ENCODE data around the gene GHRHR.

DNA sequence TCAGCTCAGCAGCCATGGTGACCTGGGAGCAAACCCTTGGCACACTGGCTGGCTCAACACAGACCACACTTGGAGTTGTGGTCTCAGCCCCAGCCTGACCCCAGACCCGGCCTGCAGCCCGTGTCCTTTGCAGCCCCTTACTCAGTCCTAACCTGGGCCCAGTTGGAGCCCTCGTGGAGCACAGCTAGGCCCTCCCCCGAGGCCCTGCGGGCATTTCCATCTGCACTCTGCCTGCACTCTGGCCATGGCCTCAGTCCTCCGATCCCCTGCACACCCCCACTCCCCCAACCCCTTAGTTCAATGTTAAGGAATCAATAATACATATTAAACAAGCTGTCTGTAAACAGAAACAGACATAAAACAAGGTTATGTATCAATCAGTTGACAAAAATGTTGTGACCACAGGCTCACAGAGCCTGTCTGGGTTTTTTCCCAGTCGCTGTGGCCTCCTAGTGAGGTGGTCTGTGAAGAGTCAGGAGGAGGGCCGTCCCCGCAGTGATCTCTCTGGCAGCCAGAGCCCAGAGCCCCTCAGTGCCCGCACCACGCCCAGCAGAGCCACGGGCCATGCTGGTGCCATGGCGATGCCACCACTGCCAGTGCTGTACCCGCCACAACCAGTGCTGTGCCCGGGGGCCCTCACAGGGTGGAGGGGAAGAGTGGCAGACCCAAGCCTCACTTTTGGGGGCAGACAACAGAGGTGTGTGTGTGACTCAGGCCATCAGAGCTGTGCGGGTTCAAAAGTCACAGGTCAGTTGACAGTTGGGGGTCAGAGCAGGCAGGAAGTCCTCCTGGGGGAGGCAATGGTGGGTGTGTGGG is 25.5 kb downstream of the GHRHR start:
- TF ChIP-seq, protein P1, sequence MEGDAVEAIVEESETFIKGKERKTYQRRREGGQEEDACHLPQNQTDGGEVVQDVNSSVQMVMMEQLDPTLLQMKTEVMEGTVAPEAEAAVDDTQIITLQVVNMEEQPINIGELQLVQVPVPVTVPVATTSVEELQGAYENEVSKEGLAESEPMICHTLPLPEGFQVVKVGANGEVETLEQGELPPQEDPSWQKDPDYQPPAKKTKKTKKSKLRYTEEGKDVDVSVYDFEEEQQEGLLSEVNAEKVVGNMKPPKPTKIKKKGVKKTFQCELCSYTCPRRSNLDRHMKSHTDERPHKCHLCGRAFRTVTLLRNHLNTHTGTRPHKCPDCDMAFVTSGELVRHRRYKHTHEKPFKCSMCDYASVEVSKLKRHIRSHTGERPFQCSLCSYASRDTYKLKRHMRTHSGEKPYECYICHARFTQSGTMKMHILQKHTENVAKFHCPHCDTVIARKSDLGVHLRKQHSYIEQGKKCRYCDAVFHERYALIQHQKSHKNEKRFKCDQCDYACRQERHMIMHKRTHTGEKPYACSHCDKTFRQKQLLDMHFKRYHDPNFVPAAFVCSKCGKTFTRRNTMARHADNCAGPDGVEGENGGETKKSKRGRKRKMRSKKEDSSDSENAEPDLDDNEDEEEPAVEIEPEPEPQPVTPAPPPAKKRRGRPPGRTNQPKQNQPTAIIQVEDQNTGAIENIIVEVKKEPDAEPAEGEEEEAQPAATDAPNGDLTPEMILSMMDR (IDR thresholded peaks at IDR 0.05; ENCODE audit: insufficient read depth, low read length): no peak
- TF ChIP-seq GABPA (IDR thresholded peaks at IDR 0.05; ENCODE audit: low read depth) (no peak), POLR2AphosphoS5 (IDR thresholded peaks at IDR 0.05; ENCODE audit: low read depth) (no peak)
- TF ChIP-seq, protein P2, sequence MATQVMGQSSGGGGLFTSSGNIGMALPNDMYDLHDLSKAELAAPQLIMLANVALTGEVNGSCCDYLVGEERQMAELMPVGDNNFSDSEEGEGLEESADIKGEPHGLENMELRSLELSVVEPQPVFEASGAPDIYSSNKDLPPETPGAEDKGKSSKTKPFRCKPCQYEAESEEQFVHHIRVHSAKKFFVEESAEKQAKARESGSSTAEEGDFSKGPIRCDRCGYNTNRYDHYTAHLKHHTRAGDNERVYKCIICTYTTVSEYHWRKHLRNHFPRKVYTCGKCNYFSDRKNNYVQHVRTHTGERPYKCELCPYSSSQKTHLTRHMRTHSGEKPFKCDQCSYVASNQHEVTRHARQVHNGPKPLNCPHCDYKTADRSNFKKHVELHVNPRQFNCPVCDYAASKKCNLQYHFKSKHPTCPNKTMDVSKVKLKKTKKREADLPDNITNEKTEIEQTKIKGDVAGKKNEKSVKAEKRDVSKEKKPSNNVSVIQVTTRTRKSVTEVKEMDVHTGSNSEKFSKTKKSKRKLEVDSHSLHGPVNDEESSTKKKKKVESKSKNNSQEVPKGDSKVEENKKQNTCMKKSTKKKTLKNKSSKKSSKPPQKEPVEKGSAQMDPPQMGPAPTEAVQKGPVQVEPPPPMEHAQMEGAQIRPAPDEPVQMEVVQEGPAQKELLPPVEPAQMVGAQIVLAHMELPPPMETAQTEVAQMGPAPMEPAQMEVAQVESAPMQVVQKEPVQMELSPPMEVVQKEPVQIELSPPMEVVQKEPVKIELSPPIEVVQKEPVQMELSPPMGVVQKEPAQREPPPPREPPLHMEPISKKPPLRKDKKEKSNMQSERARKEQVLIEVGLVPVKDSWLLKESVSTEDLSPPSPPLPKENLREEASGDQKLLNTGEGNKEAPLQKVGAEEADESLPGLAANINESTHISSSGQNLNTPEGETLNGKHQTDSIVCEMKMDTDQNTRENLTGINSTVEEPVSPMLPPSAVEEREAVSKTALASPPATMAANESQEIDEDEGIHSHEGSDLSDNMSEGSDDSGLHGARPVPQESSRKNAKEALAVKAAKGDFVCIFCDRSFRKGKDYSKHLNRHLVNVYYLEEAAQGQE (IDR thresholded peaks at IDR 0.05; ENCODE audit: insufficient replicate concordance, low read depth): no peak
